ENCODE results near the gene PSMD6.

- no peak for TF ChIP-seq CTCF (IDR thresholded peaks at IDR 0.05; ENCODE audit: insufficient read depth, low read length, poor library complexity, severe bottlenecking)
- TF ChIP-seq EZH2phosphoT487 (conservative IDR thresholded peaks at IDR 0.05; ENCODE audit: low read length), result no peak
Observed at GRCh38 chr3:63968612-63969350, 54.5 kb downstream of the PSMD6 start.
